Measurements from ENCODE around the gene ELN.
A peak's percentile ranks its signal among the peaks of the same experiment; 100 is the strongest.

GRCh38 chr7:74092964-74093471, 65.0 kb downstream of the ELN start:
- peak; percentile 45 for TF ChIP-seq POLR2A (IDR thresholded peaks at IDR 0.05; ENCODE audit: low read depth, low read length)
- TF ChIP-seq POLR2AphosphoS5 (IDR thresholded peaks at IDR 0.05; ENCODE audit: low read depth, low read length): peak; percentile 61; the same call in 1 of the 2 replicates
